GM23338 (cell line): Measurements from ENCODE around the gene SYT9. TPM values are rescaled to one million over a fixed set of nuclear protein-coding genes. Genes with fewer than 3 reads are reported as not detected.

Experiments
- ATAC-seq: fragments of 200-7000 bp; cut with Tn5 transposase; 3 replicates; pipeline ENCODE4 v1.9.1; 2020
- DNase-seq: peaks from one replicate; pipeline ENCODE4 v3.0.0-alpha.2; 2015; ENCODE audit warnings: low spot score
- H2AFZ ChIP-seq: fragments of 200-600 bp; sonication (generic); 2 replicates; pipeline ENCODE4 v1.8.0; 2016; ENCODE audit warnings: antibody characterized with exemption, mild to moderate bottlenecking, moderate library complexity
- H3F3A ChIP-seq: fragments of 200-600 bp; sonication (generic); replicated peaks from 2 replicates; pipeline ENCODE4 v1.8.0; 2017; ENCODE audit warnings: antibody characterized with exemption, mixed run types, low read depth
- H3K27ac ChIP-seq: fragments of 200-600 bp; sonication (generic); 2 replicates; pipeline ENCODE4 v1.6.1; 2016; ENCODE audit warnings: low read depth
- H3K27me3 ChIP-seq: fragments of 200-600 bp; sonication (generic); 2 replicates; pipeline ENCODE4 v1.8.0; 2016; ENCODE audit warnings: mild to moderate bottlenecking, mixed run types, moderate library complexity; ENCODE audit not compliant: insufficient read depth
- H3K36me3 ChIP-seq: fragments of 200-600 bp; sonication (generic); 2 replicates; pipeline ENCODE4 v1.8.0; 2016; ENCODE audit warnings: mild to moderate bottlenecking; ENCODE audit not compliant: insufficient read depth
- H3K4me1 ChIP-seq: fragments of 200-600 bp; sonication (generic); 2 replicates; pipeline ENCODE4 v1.8.0; 2016; ENCODE audit warnings: mild to moderate bottlenecking, moderate library complexity; ENCODE audit not compliant: insufficient read depth
- H3K4me2 ChIP-seq: fragments of 200-600 bp; sonication (generic); 2 replicates; pipeline ENCODE4 v1.7.1; 2017; ENCODE audit warnings: mixed run types
- H3K4me3 ChIP-seq: fragments of 200-600 bp; sonication (generic); 2 replicates; pipeline ENCODE4 v1.6.1; 2016; ENCODE audit warnings: mixed run types
- H3K79me2 ChIP-seq: fragments of 200-600 bp; sonication (generic); replicated peaks from 2 replicates; pipeline ENCODE4 v1.8.0; 2017; ENCODE audit warnings: mild to moderate bottlenecking; ENCODE audit not compliant: insufficient read depth
- H3K9me2 ChIP-seq: fragments of 200-600 bp; sonication (generic); 2 replicates; pipeline ENCODE4 v1.8.0; 2017; ENCODE audit not compliant: insufficient read depth
- H4K20me1 ChIP-seq: fragments of 200-600 bp; sonication (generic); replicated peaks from 2 replicates; pipeline ENCODE4 v1.8.0; 2017; ENCODE audit warnings: mild to moderate bottlenecking; ENCODE audit not compliant: insufficient read depth
- H3K27ac Mint-ChIP-seq: 2 replicates; pipeline ENCODE4 v1.8.0; 2020; ENCODE audit warnings: inconsistent platforms, mild to moderate bottlenecking, moderate library complexity, mixed read lengths
- H3K27me3 Mint-ChIP-seq: 3 replicates; pipeline ENCODE4 v1.8.0; 2022; ENCODE audit warnings: low read depth, mild to moderate bottlenecking, moderate library complexity, mixed read lengths, inconsistent platforms; ENCODE audit not compliant: insufficient read depth, poor library complexity
- H3K36me3 Mint-ChIP-seq: 3 replicates; pipeline ENCODE4 v1.8.0; 2021; ENCODE audit warnings: low read depth, mild to moderate bottlenecking, inconsistent platforms, moderate library complexity, mixed read lengths
- H3K4me1 Mint-ChIP-seq: 3 replicates; pipeline ENCODE4 v1.8.0; 2020; ENCODE audit warnings: mild to moderate bottlenecking, inconsistent platforms, mixed read lengths
- H3K4me3 Mint-ChIP-seq: 3 replicates; pipeline ENCODE4 v1.8.0; 2021; ENCODE audit warnings: moderate library complexity, mild to moderate bottlenecking, inconsistent platforms, mixed read lengths
- H3K9me3 Mint-ChIP-seq: 3 replicates; pipeline ENCODE4 v1.8.0; 2020; ENCODE audit warnings: moderate library complexity, mild to moderate bottlenecking, inconsistent platforms, mixed read lengths
- CREB1 ChIP-seq: fragments of 250-450 bp; sonication (Bioruptor Pico); IDR thresholded peaks from 2 replicates; pipeline ENCODE4 v1.5.0; 2020; ENCODE audit warnings: low read depth, mild to moderate bottlenecking, moderate library complexity
- EZH2phosphoT487 ChIP-seq: fragments of 200-600 bp; sonication (generic); IDR thresholded peaks from one replicate; pipeline ENCODE4 v1.8.1; 2018; ENCODE audit warnings: antibody characterized with exemption; ENCODE audit not compliant: unreplicated experiment
- JUNB ChIP-seq: IDR thresholded peaks from one replicate; pipeline ENCODE4 v1.6.1; 2016; ENCODE audit warnings: antibody characterized with exemption; ENCODE audit not compliant: unreplicated experiment
- NANOG ChIP-seq: IDR thresholded peaks from 2 replicates; pipeline ENCODE4 v1.6.1; 2016; ENCODE audit warnings: antibody characterized with exemption, borderline replicate concordance
- STAT1 ChIP-seq: IDR thresholded peaks from one replicate; pipeline ENCODE4 v1.6.1; 2016; ENCODE audit warnings: antibody characterized with exemption; ENCODE audit not compliant: unreplicated experiment
- ZNF114 ChIP-seq: fragments of 250-450 bp; sonication (Bioruptor Pico); IDR thresholded peaks from 2 replicates; pipeline ENCODE4 v1.5.0; 2020; ENCODE audit warnings: mild to moderate bottlenecking, moderate library complexity
- ZNF331 ChIP-seq: fragments of 250-450 bp; sonication (Bioruptor Pico); IDR thresholded peaks from 2 replicates; pipeline ENCODE4 v1.5.0; 2020; ENCODE audit warnings: low read depth, mild to moderate bottlenecking, moderate library complexity
- polyA plus RNA-seq: library from polyadenylated mRNA; unstranded; fragments of >200 nt; fragmentation: Nextera tagmentation; extraction: Ambion mirVana; gene quantifications from 2 replicates; pipeline ENCODE4 v1.2.1, GENCODE V29; 2016
- total RNA-seq: library from RNA; depleted of rRNA; stranded (reverse); fragments of >200 nt; shearing (Covaris generic); gene quantifications from 2 replicates; pipeline ENCODE4 v1.2.3, GENCODE V29; 2014
- TF ChIP-seq, protein P1 (sequence below), 2 experiments: fragments of 200-600 bp in 1 of 2; sonication (generic) in 1 of 2; conservative IDR thresholded peaks; 2 replicates each; pipeline versions ENCODE4 v1.5.1 to v1.6.1; 2016 to 2017; ENCODE audit warnings: antibody characterized with exemption in 2 of 2, low read depth in 2 of 2, mild to moderate bottlenecking in 2 of 2, moderate library complexity in 1 of 2
- TF ChIP-seq, protein P2 (sequence below): IDR thresholded peaks from one replicate; pipeline ENCODE4 v1.6.1; 2018; ENCODE audit warnings: antibody characterized with exemption; ENCODE audit not compliant: unreplicated experiment
- TF ChIP-seq, protein P3 (sequence below): fragments of 250-450 bp; sonication (Bioruptor Pico); IDR thresholded peaks from 2 replicates; pipeline ENCODE4 v1.5.0; 2020; ENCODE audit warnings: mild to moderate bottlenecking, moderate library complexity
- TF ChIP-seq, protein P4 (sequence below): IDR thresholded peaks from 2 replicates; pipeline ENCODE4 v1.6.1; 2016; ENCODE audit warnings: antibody characterized with exemption

The SYT9 gene
- total and polyA plus RNA-seq, 2 experiments from 2014 or later: 0.91 to 2.4 TPM

DNA sequence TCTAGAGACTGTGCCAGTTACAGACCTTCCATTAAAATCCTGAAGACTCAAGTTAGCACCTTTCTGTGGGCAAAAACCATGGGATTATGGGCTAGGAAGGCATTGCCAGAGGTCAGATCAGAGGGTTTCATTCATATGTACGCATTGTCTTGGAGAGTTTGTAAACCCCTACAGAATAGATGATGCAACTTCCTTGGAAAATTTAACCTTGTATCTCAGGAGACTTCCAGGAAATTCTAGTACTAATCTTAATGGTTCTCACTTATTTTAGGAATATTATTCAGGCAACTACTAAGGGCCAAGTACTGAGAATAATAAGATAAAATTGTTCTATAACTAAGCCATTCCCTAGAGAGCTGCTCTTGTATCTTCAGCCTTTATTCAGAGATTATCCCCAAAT, 240.5 kb downstream of the SYT9 start (continued):
- TF ChIP-seq, protein P1, sequence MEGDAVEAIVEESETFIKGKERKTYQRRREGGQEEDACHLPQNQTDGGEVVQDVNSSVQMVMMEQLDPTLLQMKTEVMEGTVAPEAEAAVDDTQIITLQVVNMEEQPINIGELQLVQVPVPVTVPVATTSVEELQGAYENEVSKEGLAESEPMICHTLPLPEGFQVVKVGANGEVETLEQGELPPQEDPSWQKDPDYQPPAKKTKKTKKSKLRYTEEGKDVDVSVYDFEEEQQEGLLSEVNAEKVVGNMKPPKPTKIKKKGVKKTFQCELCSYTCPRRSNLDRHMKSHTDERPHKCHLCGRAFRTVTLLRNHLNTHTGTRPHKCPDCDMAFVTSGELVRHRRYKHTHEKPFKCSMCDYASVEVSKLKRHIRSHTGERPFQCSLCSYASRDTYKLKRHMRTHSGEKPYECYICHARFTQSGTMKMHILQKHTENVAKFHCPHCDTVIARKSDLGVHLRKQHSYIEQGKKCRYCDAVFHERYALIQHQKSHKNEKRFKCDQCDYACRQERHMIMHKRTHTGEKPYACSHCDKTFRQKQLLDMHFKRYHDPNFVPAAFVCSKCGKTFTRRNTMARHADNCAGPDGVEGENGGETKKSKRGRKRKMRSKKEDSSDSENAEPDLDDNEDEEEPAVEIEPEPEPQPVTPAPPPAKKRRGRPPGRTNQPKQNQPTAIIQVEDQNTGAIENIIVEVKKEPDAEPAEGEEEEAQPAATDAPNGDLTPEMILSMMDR (conservative IDR thresholded peaks at IDR 0.05; ENCODE audit: low read depth in 2 of 2): no peak
- no peak for TF ChIP-seq ZNF331 (CRISPR knock-in tag)

DNA sequence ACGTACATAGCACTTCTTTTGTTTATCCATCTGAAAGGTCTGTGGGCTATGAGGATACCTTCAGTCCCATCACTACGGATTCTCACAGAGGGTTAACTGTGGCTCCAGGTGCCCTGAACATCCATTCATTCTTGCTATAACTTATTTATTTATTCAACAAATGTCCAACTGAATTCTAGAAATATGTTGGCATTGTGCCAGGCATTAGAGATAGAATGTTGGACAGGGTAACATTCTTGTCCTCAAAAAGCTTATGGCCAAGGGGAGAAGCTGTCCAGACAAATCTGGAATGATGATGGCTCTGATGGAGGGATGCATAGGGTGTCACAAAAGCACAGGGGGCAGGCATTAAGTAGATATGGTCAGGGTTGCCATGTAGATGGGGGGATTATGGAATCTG, 242.0 kb downstream of the SYT9 start:
- no peaks in the 10 kb centered on the region for H3K27me3 ChIP-seq
- no peak overlapping the region for H3K4me2 ChIP-seq
- no peaks in the 10 kb centered on the region for H3K36me3 ChIP-seq
- H3K9me3 Mint-ChIP-seq: no peaks in the 10 kb centered on the region
- no peak overlapping the region for H3K4me3 Mint-ChIP-seq
- ATAC-seq: no peak
- no peak for DNase-seq
- no peak overlapping the region for H3K27ac Mint-ChIP-seq
- peaks cover 2% of the 10 kb centered on the region for H3K27me3 Mint-ChIP-seq
- no peak overlapping the region for H2AFZ ChIP-seq
- no peak overlapping the region for H3K27ac ChIP-seq
- H3K9me2 ChIP-seq: peaks cover 14% of the 10 kb centered on the region
- H3K79me2 ChIP-seq: no peaks in the 10 kb centered on the region
- H4K20me1 ChIP-seq: no peaks in the 10 kb centered on the region
- H3F3A ChIP-seq: no peaks in the 10 kb centered on the region
- peaks cover 37% of the 10 kb centered on the region for H3K4me1 Mint-ChIP-seq
- H3K4me3 ChIP-seq: no peak overlapping the region
- H3K4me1 ChIP-seq: peaks cover 7% of the 10 kb centered on the region
- no peaks in the 10 kb centered on the region for H3K36me3 Mint-ChIP-seq
- TF ChIP-seq CREB1: no peak
- TF ChIP-seq, protein P2, sequence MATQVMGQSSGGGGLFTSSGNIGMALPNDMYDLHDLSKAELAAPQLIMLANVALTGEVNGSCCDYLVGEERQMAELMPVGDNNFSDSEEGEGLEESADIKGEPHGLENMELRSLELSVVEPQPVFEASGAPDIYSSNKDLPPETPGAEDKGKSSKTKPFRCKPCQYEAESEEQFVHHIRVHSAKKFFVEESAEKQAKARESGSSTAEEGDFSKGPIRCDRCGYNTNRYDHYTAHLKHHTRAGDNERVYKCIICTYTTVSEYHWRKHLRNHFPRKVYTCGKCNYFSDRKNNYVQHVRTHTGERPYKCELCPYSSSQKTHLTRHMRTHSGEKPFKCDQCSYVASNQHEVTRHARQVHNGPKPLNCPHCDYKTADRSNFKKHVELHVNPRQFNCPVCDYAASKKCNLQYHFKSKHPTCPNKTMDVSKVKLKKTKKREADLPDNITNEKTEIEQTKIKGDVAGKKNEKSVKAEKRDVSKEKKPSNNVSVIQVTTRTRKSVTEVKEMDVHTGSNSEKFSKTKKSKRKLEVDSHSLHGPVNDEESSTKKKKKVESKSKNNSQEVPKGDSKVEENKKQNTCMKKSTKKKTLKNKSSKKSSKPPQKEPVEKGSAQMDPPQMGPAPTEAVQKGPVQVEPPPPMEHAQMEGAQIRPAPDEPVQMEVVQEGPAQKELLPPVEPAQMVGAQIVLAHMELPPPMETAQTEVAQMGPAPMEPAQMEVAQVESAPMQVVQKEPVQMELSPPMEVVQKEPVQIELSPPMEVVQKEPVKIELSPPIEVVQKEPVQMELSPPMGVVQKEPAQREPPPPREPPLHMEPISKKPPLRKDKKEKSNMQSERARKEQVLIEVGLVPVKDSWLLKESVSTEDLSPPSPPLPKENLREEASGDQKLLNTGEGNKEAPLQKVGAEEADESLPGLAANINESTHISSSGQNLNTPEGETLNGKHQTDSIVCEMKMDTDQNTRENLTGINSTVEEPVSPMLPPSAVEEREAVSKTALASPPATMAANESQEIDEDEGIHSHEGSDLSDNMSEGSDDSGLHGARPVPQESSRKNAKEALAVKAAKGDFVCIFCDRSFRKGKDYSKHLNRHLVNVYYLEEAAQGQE: no peak
- TF ChIP-seq STAT1: no peak
- TF ChIP-seq ZNF114 (CRISPR knock-in tag): no peak
- TF ChIP-seq, protein P3, sequence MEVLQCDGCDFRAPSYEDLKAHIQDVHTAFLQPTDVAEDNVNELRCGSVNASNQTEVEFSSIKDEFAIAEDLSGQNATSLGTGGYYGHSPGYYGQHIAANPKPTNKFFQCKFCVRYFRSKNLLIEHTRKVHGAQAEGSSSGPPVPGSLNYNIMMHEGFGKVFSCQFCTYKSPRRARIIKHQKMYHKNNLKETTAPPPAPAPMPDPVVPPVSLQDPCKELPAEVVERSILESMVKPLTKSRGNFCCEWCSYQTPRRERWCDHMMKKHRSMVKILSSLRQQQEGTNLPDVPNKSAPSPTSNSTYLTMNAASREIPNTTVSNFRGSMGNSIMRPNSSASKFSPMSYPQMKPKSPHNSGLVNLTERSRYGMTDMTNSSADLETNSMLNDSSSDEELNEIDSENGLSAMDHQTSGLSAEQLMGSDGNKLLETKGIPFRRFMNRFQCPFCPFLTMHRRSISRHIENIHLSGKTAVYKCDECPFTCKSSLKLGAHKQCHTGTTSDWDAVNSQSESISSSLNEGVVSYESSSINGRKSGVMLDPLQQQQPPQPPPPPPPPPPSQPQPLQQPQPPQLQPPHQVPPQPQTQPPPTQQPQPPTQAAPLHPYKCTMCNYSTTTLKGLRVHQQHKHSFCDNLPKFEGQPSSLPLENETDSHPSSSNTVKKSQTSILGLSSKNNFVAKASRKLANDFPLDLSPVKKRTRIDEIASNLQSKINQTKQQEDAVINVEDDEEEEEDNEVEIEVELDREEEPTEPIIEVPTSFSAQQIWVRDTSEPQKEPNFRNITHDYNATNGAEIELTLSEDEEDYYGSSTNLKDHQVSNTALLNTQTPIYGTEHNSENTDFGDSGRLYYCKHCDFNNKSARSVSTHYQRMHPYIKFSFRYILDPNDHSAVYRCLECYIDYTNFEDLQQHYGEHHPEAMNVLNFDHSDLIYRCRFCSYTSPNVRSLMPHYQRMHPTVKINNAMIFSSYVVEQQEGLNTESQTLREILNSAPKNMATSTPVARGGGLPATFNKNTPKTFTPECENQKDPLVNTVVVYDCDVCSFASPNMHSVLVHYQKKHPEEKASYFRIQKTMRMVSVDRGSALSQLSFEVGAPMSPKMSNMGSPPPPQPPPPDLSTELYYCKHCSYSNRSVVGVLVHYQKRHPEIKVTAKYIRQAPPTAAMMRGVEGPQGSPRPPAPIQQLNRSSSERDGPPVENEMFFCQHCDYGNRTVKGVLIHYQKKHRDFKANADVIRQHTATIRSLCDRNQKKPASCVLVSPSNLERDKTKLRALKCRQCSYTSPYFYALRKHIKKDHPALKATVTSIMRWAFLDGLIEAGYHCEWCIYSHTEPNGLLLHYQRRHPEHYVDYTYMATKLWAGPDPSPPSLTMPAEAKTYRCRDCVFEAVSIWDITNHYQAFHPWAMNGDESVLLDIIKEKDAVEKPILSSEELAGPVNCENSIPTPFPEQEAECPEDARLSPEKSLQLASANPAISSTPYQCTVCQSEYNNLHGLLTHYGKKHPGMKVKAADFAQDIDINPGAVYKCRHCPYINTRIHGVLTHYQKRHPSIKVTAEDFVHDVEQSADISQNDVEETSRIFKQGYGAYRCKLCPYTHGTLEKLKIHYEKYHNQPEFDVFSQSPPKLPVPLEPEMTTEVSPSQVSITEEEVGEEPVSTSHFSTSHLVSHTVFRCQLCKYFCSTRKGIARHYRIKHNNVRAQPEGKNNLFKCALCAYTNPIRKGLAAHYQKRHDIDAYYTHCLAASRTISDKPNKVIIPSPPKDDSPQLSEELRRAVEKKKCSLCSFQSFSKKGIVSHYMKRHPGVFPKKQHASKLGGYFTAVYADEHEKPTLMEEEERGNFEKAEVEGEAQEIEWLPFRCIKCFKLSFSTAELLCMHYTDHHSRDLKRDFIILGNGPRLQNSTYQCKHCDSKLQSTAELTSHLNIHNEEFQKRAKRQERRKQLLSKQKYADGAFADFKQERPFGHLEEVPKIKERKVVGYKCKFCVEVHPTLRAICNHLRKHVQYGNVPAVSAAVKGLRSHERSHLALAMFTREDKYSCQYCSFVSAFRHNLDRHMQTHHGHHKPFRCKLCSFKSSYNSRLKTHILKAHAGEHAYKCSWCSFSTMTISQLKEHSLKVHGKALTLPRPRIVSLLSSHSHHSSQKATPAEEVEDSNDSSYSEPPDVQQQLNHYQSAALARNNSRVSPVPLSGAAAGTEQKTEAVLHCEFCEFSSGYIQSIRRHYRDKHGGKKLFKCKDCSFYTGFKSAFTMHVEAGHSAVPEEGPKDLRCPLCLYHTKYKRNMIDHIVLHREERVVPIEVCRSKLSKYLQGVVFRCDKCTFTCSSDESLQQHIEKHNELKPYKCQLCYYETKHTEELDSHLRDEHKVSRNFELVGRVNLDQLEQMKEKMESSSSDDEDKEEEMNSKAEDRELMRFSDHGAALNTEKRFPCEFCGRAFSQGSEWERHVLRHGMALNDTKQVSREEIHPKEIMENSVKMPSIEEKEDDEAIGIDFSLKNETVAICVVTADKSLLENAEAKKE (CRISPR knock-in tag): no peak
- TF ChIP-seq, protein P4, sequence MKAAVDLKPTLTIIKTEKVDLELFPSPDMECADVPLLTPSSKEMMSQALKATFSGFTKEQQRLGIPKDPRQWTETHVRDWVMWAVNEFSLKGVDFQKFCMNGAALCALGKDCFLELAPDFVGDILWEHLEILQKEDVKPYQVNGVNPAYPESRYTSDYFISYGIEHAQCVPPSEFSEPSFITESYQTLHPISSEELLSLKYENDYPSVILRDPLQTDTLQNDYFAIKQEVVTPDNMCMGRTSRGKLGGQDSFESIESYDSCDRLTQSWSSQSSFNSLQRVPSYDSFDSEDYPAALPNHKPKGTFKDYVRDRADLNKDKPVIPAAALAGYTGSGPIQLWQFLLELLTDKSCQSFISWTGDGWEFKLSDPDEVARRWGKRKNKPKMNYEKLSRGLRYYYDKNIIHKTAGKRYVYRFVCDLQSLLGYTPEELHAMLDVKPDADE: no peak
- TF ChIP-seq NANOG: no peak
- TF ChIP-seq, protein P1 (conservative IDR thresholded peaks at IDR 0.05; ENCODE audit: low read depth in 2 of 2): no peak
- TF ChIP-seq EZH2phosphoT487: no peak
- no peak for TF ChIP-seq JUNB
